Mucosa of descending colon (tissue), 3 donors: ENCODE results near the gene CARD19. TPM values are rescaled to one million over a fixed set of nuclear protein-coding genes. Genes with fewer than 3 reads are reported as not detected.
"Not testable (repeated sequence)": the region's sequence is repeated elsewhere in the genome, so short reads cannot be mapped to it uniquely, and the experiment has no call there.

Source experiments
- ATAC-seq: fragments of 200-7000 bp; cut with Tn5 transposase; one replicate; pipeline ENCODE4 v1.9.1; 2020; ENCODE audit warnings: mild to moderate bottlenecking, moderate library complexity
- DNase-seq, 3 donors: peaks; one replicate each; pipeline ENCODE4 v3.0.0-alpha.2; 2020
- H3K36me3 ChIP-seq: fragments of 200-600 bp; one replicate; pipeline ENCODE4 v1.8.0; 2021; ENCODE audit warnings: low read depth, mild to moderate bottlenecking
- H3K4me1 ChIP-seq: fragments of 200-600 bp; one replicate; pipeline ENCODE4 v1.8.0; 2021; ENCODE audit warnings: low read depth, mild to moderate bottlenecking
- H3K4me3 ChIP-seq: fragments of 200-600 bp; one replicate; pipeline ENCODE4 v1.8.0; 2021; ENCODE audit warnings: mild to moderate bottlenecking
- H3K9me3 ChIP-seq: fragments of 200-600 bp; one replicate; pipeline ENCODE4 v1.8.0; 2021; ENCODE audit warnings: mild to moderate bottlenecking
- CTCF ChIP-seq: fragments of 200-600 bp; IDR thresholded peaks from one replicate; pipeline ENCODE4 v1.8.0; 2022; ENCODE audit warnings: antibody characterized with exemption, mild to moderate bottlenecking
- intact Hi-C, 2 donors: fragments of 100-400 bp; cut with DNase I in 1 of 2; cut with micrococcal nuclease in 1 of 2; formaldehyde crosslinking; loops; one replicate each; pipeline versions ENCODE4 v1.11.0 to v1.11.1; 2022; cut with DNase I, micrococcal nuclease
- total RNA-seq, 3 donors: library from RNA; stranded (reverse); fragmentation: NEBNext Ultra II Directional in 2 of 3; extraction: Animal tissue kit (Norgen Biotek cat#: 25700) in 2 of 3; gene quantifications; one replicate each; pipeline versions ENCODE4 v1.2.1 to v1.2.4, GENCODE V29; 2021 to 2023
- donor health status: DM: no; HTN: no; CAD: no; lungs with moderate emphysema.
- donor health status: DM: no; HTN: no; CAD: no.
- donor health status: DM: no; HTN: yes; CAD: no.

CARD19 gene
- total RNA-seq, 3 donors from 2014 or later, result 39.1 to 47.8 (median 44.2) TPM

- H3K36me3 ChIP-seq, result no peaks in the 10 kb centered on the region
- peak in 2 of 3 donors; percentile 32 to 54 for DNase-seq
- peaks cover 32% of the 10 kb centered on the region for H3K4me1 ChIP-seq
- ATAC-seq, result no peak
- TF ChIP-seq CTCF, result no peak
- intact Hi-C loops, result no loop called here
- no peak overlapping the region for H3K4me3 ChIP-seq
- H3K9me3 ChIP-seq, result peaks cover 4% of the 10 kb centered on the region
These were observed 3.7 kb downstream of the CARD19 start for GRCh38 chr9:93099551-93100275.

GRCh38 chr9:93100276-93100636, 4.2 kb downstream of the CARD19 start:
- TF ChIP-seq CTCF, result no peak
- intact Hi-C loops, result no loop called here

GRCh38 chr9:93101086-93101485, 5.1 kb downstream of the CARD19 start:
- H3K4me3 ChIP-seq, intact Hi-C loops, H3K9me3 ChIP-seq, H3K36me3 ChIP-seq, ATAC-seq: not testable (repeated sequence)
- peak in 2 of 3 donors; percentile 4 to 30 for DNase-seq
- peaks cover 28% of the 10 kb centered on the region for H3K4me1 ChIP-seq

More at GRCh38 chr9:93100276-93100636, 4.2 kb downstream of the CARD19 start:
- no peak for ATAC-seq
- DNase-seq, result peak in 2 of 3 donors; percentile 14 to 32
- H3K4me1 ChIP-seq, result peaks cover 28% of the 10 kb centered on the region
- peaks cover 4% of the 10 kb centered on the region for H3K9me3 ChIP-seq
- no peaks in the 10 kb centered on the region for H3K36me3 ChIP-seq
- H3K4me3 ChIP-seq, result no peak overlapping the region

- Histone ChIP-seq H3K36me3 (no peaks in the 10 kb centered on the region), H3K4me3 (no peak overlapping the region), H3K9me3 (peaks cover 4% of the 10 kb centered on the region), H3K4me1 (no peaks in the 10 kb centered on the region)
- intact Hi-C loops, result no loop called here
- ATAC-seq (no peak), DNase-seq (no peak)
- no peak for TF ChIP-seq CTCF
These were observed 9.6 kb downstream of the CARD19 start for GRCh38 chr9:93105620-93106019.

GRCh38 chr9:93107151-93107824, 11.3 kb downstream of the CARD19 start:
- peaks cover 4% of the 10 kb centered on the region for H3K9me3 ChIP-seq
- no peaks in the 10 kb centered on the region for H3K4me1 ChIP-seq
- intact Hi-C loops, result no loop called here
- ATAC-seq, result no peak
- TF ChIP-seq CTCF, result no peak
- H3K4me3 ChIP-seq, result no peak overlapping the region
- peak in 2 of 3 donors; percentile 19 to 49 for DNase-seq
- H3K36me3 ChIP-seq, result no peaks in the 10 kb centered on the region

- Histone ChIP-seq H3K36me3 (no peaks in the 10 kb centered on the region), H3K9me3 (peaks cover 4% of the 10 kb centered on the region), H3K4me3 (no peak overlapping the region), H3K4me1 (no peaks in the 10 kb centered on the region)
- no peak for TF ChIP-seq CTCF
- peak in 1 of 3 donors; percentile 16 for DNase-seq
- no peak for ATAC-seq
- intact Hi-C loops, result no loop called here
These were observed 11.8 kb downstream of the CARD19 start for GRCh38 chr9:93107825-93108161.
